Hepatocyte (in vitro differentiated cells): ENCODE results near the gene DGCR8. TPM values are rescaled to one million over a fixed set of nuclear protein-coding genes. Genes with fewer than 3 reads are reported as not detected.
"Not testable (repeated sequence)": the region's sequence is repeated elsewhere in the genome, so short reads cannot be mapped to it uniquely, and the experiment has no call there.

Experiments used
- DNase-seq: peaks from one replicate; pipeline ENCODE4 v3.0.0-alpha.2; 2016; ENCODE audit warnings: low spot score
- H2AFZ ChIP-seq: fragments of 200-600 bp; sonication (generic); 2 replicates; pipeline ENCODE4 v1.6.0; 2016; ENCODE audit warnings: antibody characterized with exemption, mild to moderate bottlenecking
- H3K27ac ChIP-seq: fragments of 200-600 bp; sonication (generic); 2 replicates; pipeline ENCODE4 v1.5.1; 2016; ENCODE audit warnings: mild to moderate bottlenecking
- H3K27me3 ChIP-seq: fragments of 200-600 bp; sonication (generic); 2 replicates; pipeline ENCODE4 v1.6.1; 2016
- H3K36me3 ChIP-seq: fragments of 200-600 bp; sonication (generic); replicated peaks from 2 replicates; pipeline ENCODE4 v1.5.1; 2016; ENCODE audit warnings: low read depth; ENCODE audit not compliant: insufficient read depth
- H3K4me1 ChIP-seq: fragments of 200-600 bp; sonication (generic); 2 replicates; pipeline ENCODE4 v1.5.1; 2016; ENCODE audit warnings: mild to moderate bottlenecking, moderate library complexity; ENCODE audit not compliant: insufficient read depth
- H3K4me2 ChIP-seq: fragments of 200-600 bp; sonication (generic); 2 replicates; pipeline ENCODE4 v1.6.0; 2016
- H3K4me3 ChIP-seq: fragments of 200-600 bp; sonication (generic); 2 replicates; pipeline ENCODE4 v1.5.1; 2016; ENCODE audit warnings: mild to moderate bottlenecking
- H3K79me2 ChIP-seq: fragments of 200-600 bp; sonication (generic); 2 replicates; pipeline ENCODE4 v1.6.0; 2017; ENCODE audit warnings: mild to moderate bottlenecking
- H3K9me2 ChIP-seq: fragments of 200-600 bp; sonication (generic); replicated peaks from 2 replicates; pipeline ENCODE4 v1.6.0; 2017; ENCODE audit warnings: mild to moderate bottlenecking; ENCODE audit not compliant: insufficient read depth
- H3K9me3 ChIP-seq: fragments of 200-600 bp; sonication (generic); 2 replicates; pipeline ENCODE4 v1.5.1; 2016; ENCODE audit warnings: low read depth, mild to moderate bottlenecking
- H4K20me1 ChIP-seq: fragments of 200-600 bp; sonication (generic); 2 replicates; pipeline ENCODE4 v1.6.0; 2016; ENCODE audit warnings: mild to moderate bottlenecking; ENCODE audit not compliant: insufficient read depth, poor library complexity, severe bottlenecking
- CTCF ChIP-seq: fragments of 200-600 bp; sonication (generic); IDR thresholded peaks from 2 replicates; pipeline ENCODE4 v1.5.1; 2016; ENCODE audit warnings: antibody characterized with exemption, mild to moderate bottlenecking; ENCODE audit not compliant: poor library complexity
- EZH2 ChIP-seq: fragments of 200-600 bp; sonication (generic); IDR thresholded peaks from 2 replicates; pipeline ENCODE4 v1.6.1; 2016; ENCODE audit warnings: antibody characterized with exemption, mild to moderate bottlenecking, borderline replicate concordance
- EZH2phosphoT487 ChIP-seq: fragments of 200-600 bp; sonication (generic); IDR thresholded peaks from one replicate; pipeline ENCODE4 v1.6.1; 2018; ENCODE audit warnings: antibody characterized with exemption, mild to moderate bottlenecking, low read depth, moderate library complexity; ENCODE audit not compliant: unreplicated experiment, severe bottlenecking
- WGBS: methylation state at CpG from one replicate; pipeline ENCODE4 v1.1.6; 2016; ENCODE audit warnings: low lambda C conversion rate; ENCODE audit errors: missing lambda C conversion rate; 5-methylcytosine and 5-hydroxymethylcytosine counted together
- polyA plus RNA-seq: library from polyadenylated mRNA; unstranded; fragments of >200 nt; fragmentation: Nextera tagmentation; extraction: Ambion mirVana; gene quantifications from 2 replicates; pipeline ENCODE4 v1.2.1, GENCODE V29; 2016
- total RNA-seq: library from RNA; depleted of rRNA; stranded (reverse); fragments of >200 nt; gene quantifications from 2 replicates; pipeline ENCODE4 v1.2.3, GENCODE V29; 2014

Gene DGCR8
- total and polyA plus RNA-seq, 2 experiments from 2014 or later: 10.8 to 18.3 TPM

DNA sequence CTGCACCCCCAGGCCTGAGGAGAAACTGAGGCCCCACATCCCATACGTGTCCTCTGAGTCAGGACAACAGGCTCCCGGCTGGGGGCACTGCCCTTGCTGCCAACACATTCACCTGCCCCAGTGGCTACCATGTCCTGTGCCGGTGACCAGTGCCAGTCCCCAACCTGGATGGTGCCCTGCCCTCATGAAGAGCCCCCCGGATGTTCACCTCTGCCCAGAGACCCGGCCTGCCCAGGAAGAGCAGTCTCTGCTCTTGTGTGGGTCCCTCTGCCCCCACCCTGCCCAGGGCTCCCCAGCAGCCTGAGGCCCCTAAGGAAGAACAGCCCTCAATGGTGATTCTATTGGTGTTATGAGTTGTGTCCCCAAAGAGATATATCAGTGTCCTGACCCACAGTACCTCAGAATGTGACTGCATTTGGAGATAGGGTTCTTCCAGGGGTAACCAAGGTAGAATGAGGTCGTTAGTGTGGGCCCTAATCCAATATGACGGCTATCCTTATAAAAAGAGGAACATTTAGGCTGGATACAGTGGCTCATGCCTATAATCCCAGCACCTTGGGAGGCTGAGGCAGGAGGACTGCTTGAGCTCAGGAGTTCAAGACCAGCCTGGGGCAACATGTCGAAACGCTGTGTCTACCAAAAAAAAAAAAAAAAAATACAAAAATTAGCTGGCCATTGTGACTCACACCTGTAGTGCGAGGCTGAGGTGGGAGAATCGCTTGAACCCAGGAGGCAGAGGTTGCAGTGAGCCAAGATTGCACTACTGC, 13.2 kb upstream of the DGCR8 start:
- 96% methylated on average over 11 of the region's 11 CpGs for WGBS
- TF ChIP-seq EZH2: no peak
- TF ChIP-seq EZH2phosphoT487: no peak
- no peak for TF ChIP-seq CTCF
- no peak overlapping the region for H3K4me3 ChIP-seq
- H3K9me3 ChIP-seq: no peaks in the 10 kb centered on the region
- no peak overlapping the region for H2AFZ ChIP-seq
- H4K20me1 ChIP-seq: no peaks in the 10 kb centered on the region
- no peak for DNase-seq
- H3K27ac ChIP-seq: no peak overlapping the region
- no peaks in the 10 kb centered on the region for H3K9me2 ChIP-seq
- no peaks in the 10 kb centered on the region for H3K36me3 ChIP-seq
- H3K79me2 ChIP-seq: no peaks in the 10 kb centered on the region
- no peaks in the 10 kb centered on the region for H3K27me3 ChIP-seq
- no peak overlapping the region for H3K4me2 ChIP-seq
- no peaks in the 10 kb centered on the region for H3K4me1 ChIP-seq

- not testable (repeated sequence) for H3K9me3 ChIP-seq, H3K79me2 ChIP-seq, H3K27ac ChIP-seq, H3K4me3 ChIP-seq, H3K36me3 ChIP-seq, H3K4me2 ChIP-seq, H3K9me2 ChIP-seq, H3K4me1 ChIP-seq, H4K20me1 ChIP-seq, DNase-seq, H3K27me3 ChIP-seq, H2AFZ ChIP-seq
- WGBS: 92% methylated on average over 3 of the region's 3 CpGs
These were observed 12.7 kb upstream of the DGCR8 start for GRCh38 chr22:20067384-20067682.

DNA sequence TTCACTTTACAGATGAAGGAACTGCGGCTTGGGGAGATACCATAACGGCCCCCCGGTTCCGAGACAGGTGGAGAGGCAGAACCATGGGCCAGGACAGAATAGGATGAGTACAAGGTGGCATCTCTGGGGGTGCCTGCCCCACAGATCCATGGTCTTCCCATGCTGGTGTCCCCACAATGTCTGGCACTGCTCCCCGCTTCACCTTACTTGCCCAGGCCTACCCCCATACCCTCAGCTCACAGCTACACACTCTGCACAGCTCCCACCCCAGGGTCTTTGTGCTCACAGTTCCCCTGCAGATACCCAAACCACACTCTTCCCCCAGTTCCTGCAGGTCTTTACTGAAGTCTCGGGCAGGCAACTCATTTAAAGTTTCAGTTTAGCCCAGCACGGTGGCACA, 11.4 kb upstream of the DGCR8 start:
- H3K9me2 ChIP-seq: no peaks in the 10 kb centered on the region
- no peaks in the 10 kb centered on the region for H3K79me2 ChIP-seq
- WGBS: 97% methylated on average over 7 of the region's 7 CpGs
- TF ChIP-seq CTCF: no peak
- TF ChIP-seq EZH2phosphoT487: no peak
- no peak for TF ChIP-seq EZH2
- H3K4me2 ChIP-seq: no peak overlapping the region
- no peaks in the 10 kb centered on the region for H4K20me1 ChIP-seq
- H3K36me3 ChIP-seq: no peaks in the 10 kb centered on the region
- H3K27ac ChIP-seq: no peak overlapping the region
- H3K27me3 ChIP-seq: no peaks in the 10 kb centered on the region
- no peak for DNase-seq
- H3K4me3 ChIP-seq: no peak overlapping the region
- H3K9me3 ChIP-seq: no peaks in the 10 kb centered on the region
- no peaks in the 10 kb centered on the region for H3K4me1 ChIP-seq
- H2AFZ ChIP-seq: no peak overlapping the region

GRCh38 chr22:20069331-20070042, 10.6 kb upstream of the DGCR8 start:
- 92% methylated on average over 7 of the region's 7 CpGs for WGBS
- no peaks in the 10 kb centered on the region for H3K36me3 ChIP-seq

More at GRCh38 chr22:20069331-20070042, 10.6 kb upstream of the DGCR8 start:
- Histone ChIP-seq H3K4me1 (no peaks in the 10 kb centered on the region), H4K20me1 (no peaks in the 10 kb centered on the region), H3K9me3 (no peaks in the 10 kb centered on the region), H3K27ac (no peak overlapping the region), H3K4me3 (no peak overlapping the region), H2AFZ (no peak overlapping the region), H3K79me2 (no peaks in the 10 kb centered on the region), H3K4me2 (no peak overlapping the region), H3K9me2 (no peaks in the 10 kb centered on the region), H3K27me3 (no peaks in the 10 kb centered on the region)
- TF ChIP-seq EZH2 (no peak), EZH2phosphoT487 (no peak), CTCF (no peak)
- DNase-seq: no peak
